Testis (tissue), 5 donors: ENCODE data around the gene RNU6-7. TPM values are rescaled to one million over a fixed set of nuclear protein-coding genes. Genes with fewer than 3 reads are reported as not detected.

Experiments used
- DNase-seq: peaks from one replicate; pipeline ENCODE4 v3.0.0-alpha.2; 2019
- H3K27ac ChIP-seq, 2 donors: fragments of 200-600 bp; sonication (generic); one replicate each; pipeline ENCODE4 v1.5.1; 2019
- H3K27me3 ChIP-seq: fragments of 200-600 bp; sonication (generic); one replicate; pipeline ENCODE4 v1.5.1; 2019
- H3K36me3 ChIP-seq: fragments of 200-600 bp; sonication (generic); one replicate; pipeline ENCODE4 v1.5.1; 2017; ENCODE audit warnings: low read depth; ENCODE audit errors: missing control alignments
- H3K4me1 ChIP-seq: fragments of 200-600 bp; sonication (generic); one replicate; pipeline ENCODE4 v1.5.1; 2019
- H3K4me3 ChIP-seq, 2 donors: fragments of 200-600 bp; sonication (generic); one replicate each; pipeline ENCODE4 v1.5.1; 2017 to 2019
- H3K9me3 ChIP-seq: fragments of 200-600 bp; sonication (generic); one replicate; pipeline ENCODE4 v1.5.1; 2017
- CTCF ChIP-seq, 3 experiments: fragments of 450-650 bp in 2 of 3; fragments of 200-600 bp in 1 of 3; sonication (generic) in 1 of 3; IDR thresholded peaks; one replicate each; pipeline ENCODE4 v1.5.1; 2016 to 2019; ENCODE audit warnings: antibody characterized with exemption in 3 of 3, mild to moderate bottlenecking in 2 of 3, moderate library complexity in 1 of 3
- POLR2A ChIP-seq: fragments of 450-650 bp; IDR thresholded peaks from one replicate; pipeline ENCODE4 v1.6.1; 2017; ENCODE audit warnings: antibody characterized with exemption, mild to moderate bottlenecking, moderate library complexity
- WGBS, 2 donors: methylation state at CpG; one replicate each; pipeline ENCODE4 v1.1.5; 2018; 5-methylcytosine and 5-hydroxymethylcytosine counted together
- intact Hi-C: fragments of 100-400 bp; cut with DNase I; formaldehyde crosslinking; loops from one replicate; pipeline ENCODE4 v1.15.1; 2023; ENCODE audit warnings: low total_unique reads
- long read RNA-seq, 2 donors: transcript quantifications; one replicate each; lab custom pipeline, GENCODE V29; 2026
- polyA plus RNA-seq: library from polyadenylated mRNA; stranded (reverse); fragments of 350-450 nt; fragmentation: Illumina TruSeq; extraction: RNeasy Lipid Tissue Mini Kit (QIAGEN cat#74804); gene quantifications from one replicate; pipeline ENCODE4 v1.2.3, GENCODE V29; 2014; ENCODE audit warnings: low read depth, low replicate concordance; ENCODE audit not compliant: insufficient read depth
- total RNA-seq, 2 donors: library from RNA; depleted of rRNA; stranded (reverse); fragments of >200 nt; gene quantifications; one replicate each; pipeline ENCODE4 v1.2.3, GENCODE V29; 2016

Gene RNU6-7
- total RNA-seq, result not detected
- polyA plus RNA-seq, result not detected
- long read RNA-seq, donor 1, result 0 reads
- long read RNA-seq, donor 2, result 0 reads

GRCh38 chr14:32201816-32202490 is at the start of gene RNU6-7:
RNU6-7 (plus strand) TSS chr14:32202045.
- TF ChIP-seq POLR2A, result no peak
- TF ChIP-seq CTCF (IDR thresholded peaks at IDR 0.05), result no peak

GRCh38 chr14:32166029-32166428 is 35.8 kb upstream of the RNU6-7 start:
- Histone ChIP-seq H3K4me3 (no peak overlapping the region), H3K27me3 (no peaks in the 10 kb centered on the region), H3K36me3 (no peaks in the 10 kb centered on the region), H3K27ac (no peak overlapping the region), H3K4me1 (no peaks in the 10 kb centered on the region), H3K9me3 (no peaks in the 10 kb centered on the region)
- intact Hi-C loops, result no loop called here
- 91 to 96% methylated on average over 2 of the region's 2 CpGs for WGBS, 2 donors
- no peak for DNase-seq
- TF ChIP-seq CTCF (IDR thresholded peaks at IDR 0.05) (no peak), POLR2A (no peak)

More at GRCh38 chr14:32201816-32202490, at the start of gene RNU6-7:
- peak; percentile 74 for DNase-seq
- intact Hi-C loops, result loop anchor here (2.0 kb wide), 1 partner anchor 125 kb away; the partner anchor contains the start of gene ARHGAP5
- no peaks in the 10 kb centered on the region for H3K27me3 ChIP-seq
- peak within 1 kb of the TSS; percentile 89 to 97 for H3K27ac ChIP-seq
- 1 to 3% methylated on average over 27 to 40 of the region's 40 CpGs for WGBS, 2 donors
- no peaks in the 10 kb centered on the region for H3K36me3 ChIP-seq
- H3K9me3 ChIP-seq, result no peaks in the 10 kb centered on the region
- H3K4me1 ChIP-seq, result no peaks in the 10 kb centered on the region
- peak within 1 kb of the TSS; percentile 82 to 96 for H3K4me3 ChIP-seq

GRCh38 chr14:32166924-32167323 is 34.9 kb upstream of the RNU6-7 start:
- no peaks in the 10 kb centered on the region for H3K4me1 ChIP-seq
- intact Hi-C loops, result no loop called here

GRCh38 chr14:32167907-32168306 is 33.9 kb upstream of the RNU6-7 start:
- 79 to 88% methylated on average over 3 of the region's 3 CpGs for WGBS, 2 donors
- Histone ChIP-seq H3K9me3 (no peaks in the 10 kb centered on the region), H3K27ac (no peak overlapping the region), H3K27me3 (no peaks in the 10 kb centered on the region), H3K36me3 (no peaks in the 10 kb centered on the region), H3K4me1 (no peaks in the 10 kb centered on the region), H3K4me3 (no peak overlapping the region)
- TF ChIP-seq POLR2A, result no peak
- no peak for TF ChIP-seq CTCF (IDR thresholded peaks at IDR 0.05)
- no peak for DNase-seq
- intact Hi-C loops, result no loop called here

More at GRCh38 chr14:32166924-32167323, 34.9 kb upstream of the RNU6-7 start:
- Histone ChIP-seq H3K36me3 (no peaks in the 10 kb centered on the region), H3K27ac (no peak overlapping the region), H3K27me3 (no peaks in the 10 kb centered on the region), H3K4me3 (no peak overlapping the region), H3K9me3 (no peaks in the 10 kb centered on the region)
- DNase-seq, result no peak
- TF ChIP-seq POLR2A (no peak), CTCF (IDR thresholded peaks at IDR 0.05) (no peak)
- 80 to 93% methylated on average over 1 of the region's 1 CpG for WGBS, 2 donors

GRCh38 chr14:32169191-32169590 is 32.7 kb upstream of the RNU6-7 start:
- H3K4me1 ChIP-seq, result no peaks in the 10 kb centered on the region
- no peaks in the 10 kb centered on the region for H3K9me3 ChIP-seq
- no peaks in the 10 kb centered on the region for H3K27me3 ChIP-seq
- H3K27ac ChIP-seq, result no peak overlapping the region
- H3K36me3 ChIP-seq, result no peaks in the 10 kb centered on the region
- H3K4me3 ChIP-seq, result no peak overlapping the region
- 84 to 85% methylated on average over 3 of the region's 3 CpGs for WGBS, 2 donors
- intact Hi-C loops, result no loop called here
- TF ChIP-seq POLR2A (no peak), CTCF (IDR thresholded peaks at IDR 0.05) (no peak)
- no peak for DNase-seq
